ENCODE data around the gene PROK2. TPM values are rescaled to one million over a fixed set of nuclear protein-coding genes. Genes with fewer than 3 reads are reported as not detected.

Gene PROK2
- total RNA-seq, 1 experiment from 2014 or later = 1.4 TPM

DNA sequence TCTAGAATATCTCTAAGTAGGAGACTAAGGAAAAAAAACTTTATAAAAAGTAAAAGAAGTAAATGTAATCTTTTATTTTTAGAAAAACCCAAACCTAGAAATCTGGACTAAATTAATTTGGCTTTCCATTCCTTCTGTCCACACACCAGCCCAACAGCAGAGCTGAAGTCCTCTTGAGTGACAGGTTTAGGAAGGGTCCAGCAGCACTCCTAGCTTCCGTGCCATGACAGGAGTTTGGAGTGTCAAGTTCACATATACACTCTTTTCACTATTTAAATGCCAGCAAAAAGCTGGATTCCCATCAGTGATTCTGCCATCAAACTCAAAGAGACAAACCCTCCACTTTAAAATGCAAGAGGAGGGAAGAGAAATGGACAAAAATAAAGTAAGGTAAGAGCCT, 13.1 kb downstream of the PROK2 start:
- Histone ChIP-seq H3K9ac (ENCODE audit: extremely low read depth, insufficient read length, low read length) (no peak overlapping the region), H4K8ac (replicated peaks; ENCODE audit: insufficient read length, low read depth, low read length) (no peak overlapping the region), H4K5ac (ENCODE audit: insufficient read length, low read depth, low read length) (no peak overlapping the region), H3K9me3 (ENCODE audit: control insufficient read depth, low read depth, low read length) (no peaks in the 10 kb centered on the region), H3K23ac (ENCODE audit: insufficient read length, low read depth, low read length) (no peak overlapping the region), H2AFZ (ENCODE audit: low read length) (no peak overlapping the region), H2BK20ac (ENCODE audit: low read depth, low read length, poor library complexity, severe bottlenecking) (no peak overlapping the region), H3K27ac (ENCODE audit: insufficient read length, low read depth, low read length) (no peak overlapping the region), H4K91ac (ENCODE audit: insufficient read length, low read depth, low read length) (no peak overlapping the region), H4K20me1 (ENCODE audit: control insufficient read depth, insufficient read depth, insufficient read length) (no peaks in the 10 kb centered on the region), H3K56ac (ENCODE audit: insufficient read length, low read depth, low read length) (no peak overlapping the region), H3K14ac (ENCODE audit: insufficient read depth, low read length) (no peak overlapping the region), H3K79me2 (ENCODE audit: insufficient read depth, low read length) (no peaks in the 10 kb centered on the region), H3K18ac (ENCODE audit: insufficient read length, low read depth, low read length) (no peak overlapping the region), H2BK5ac (ENCODE audit: insufficient read length, low read length) (no peak overlapping the region), H2AK5ac (ENCODE audit: insufficient read length, low read length) (no peak overlapping the region), H3K23me2 (ENCODE audit: insufficient read length, low read depth, low read length, poor library complexity, severe bottlenecking) (no peaks in the 10 kb centered on the region), H2BK15ac (ENCODE audit: low read depth, low read length) (no peak overlapping the region), H3K27me3 (ENCODE audit: insufficient read depth, low read length) (no peaks in the 10 kb centered on the region), H2BK12ac (ENCODE audit: insufficient read length, low read depth, low read length) (no peak overlapping the region), H3K4ac (ENCODE audit: low read depth, low read length) (no peak overlapping the region), H3K4me2 (ENCODE audit: insufficient read depth, insufficient read length, low read length) (peak overlapping the region; percentile 24), H3K4me1 (ENCODE audit: insufficient read depth, low read length) (peaks cover 7% of the 10 kb centered on the region), H3T11ph (ENCODE audit: low read length) (no peak overlapping the region), H2BK120ac (ENCODE audit: low read depth, low read length, poor library complexity, severe bottlenecking) (no peak overlapping the region), H3K79me1 (ENCODE audit: insufficient read depth, low read depth, low read length, poor library complexity, severe bottlenecking) (no peaks in the 10 kb centered on the region)
- H3K27ac Mint-ChIP-seq = no peak overlapping the region
- no peaks in the 10 kb centered on the region for H3K36me3 Mint-ChIP-seq (ENCODE audit: insufficient read depth in 1 of 3, low read depth in 3 of 3)
- H3K9me3 Mint-ChIP-seq = no peaks in the 10 kb centered on the region
- no peak overlapping the region; a peak in 1 of 5 replicates for H3K4me3 Mint-ChIP-seq
- TF ChIP-seq, protein P1, sequence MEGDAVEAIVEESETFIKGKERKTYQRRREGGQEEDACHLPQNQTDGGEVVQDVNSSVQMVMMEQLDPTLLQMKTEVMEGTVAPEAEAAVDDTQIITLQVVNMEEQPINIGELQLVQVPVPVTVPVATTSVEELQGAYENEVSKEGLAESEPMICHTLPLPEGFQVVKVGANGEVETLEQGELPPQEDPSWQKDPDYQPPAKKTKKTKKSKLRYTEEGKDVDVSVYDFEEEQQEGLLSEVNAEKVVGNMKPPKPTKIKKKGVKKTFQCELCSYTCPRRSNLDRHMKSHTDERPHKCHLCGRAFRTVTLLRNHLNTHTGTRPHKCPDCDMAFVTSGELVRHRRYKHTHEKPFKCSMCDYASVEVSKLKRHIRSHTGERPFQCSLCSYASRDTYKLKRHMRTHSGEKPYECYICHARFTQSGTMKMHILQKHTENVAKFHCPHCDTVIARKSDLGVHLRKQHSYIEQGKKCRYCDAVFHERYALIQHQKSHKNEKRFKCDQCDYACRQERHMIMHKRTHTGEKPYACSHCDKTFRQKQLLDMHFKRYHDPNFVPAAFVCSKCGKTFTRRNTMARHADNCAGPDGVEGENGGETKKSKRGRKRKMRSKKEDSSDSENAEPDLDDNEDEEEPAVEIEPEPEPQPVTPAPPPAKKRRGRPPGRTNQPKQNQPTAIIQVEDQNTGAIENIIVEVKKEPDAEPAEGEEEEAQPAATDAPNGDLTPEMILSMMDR (conservative IDR thresholded peaks at IDR 0.05) = no peak
- H3K27me3 Mint-ChIP-seq (ENCODE audit: low read depth) = peaks cover 2% of the 10 kb centered on the region
- no CpG with 5 or more reads among the region's 1 CpG for WGBS (ENCODE audit: extremely low coverage, insufficient read length, low lambda C conversion rate)
- no peak for DNase-seq
- peaks cover 35 to 39% of the 10 kb centered on the region in 2 experiments for H3K4me1 Mint-ChIP-seq

Data from H9 (cell line).